ENCODE results near the gene EVI5L. TPM values are rescaled to one million over a fixed set of nuclear protein-coding genes. Genes with fewer than 3 reads are reported as not detected.

The EVI5L gene
- total and polyA plus RNA-seq, 2 of the 4 experiments (the other 2 are of a cell fraction), result 12.7 to 14.6 TPM

GRCh38 chr19:7895565-7895964 lies 65.5 kb downstream of the EVI5L start:
- peaks cover 0 to 24% of the 10 kb centered on the region in 2 experiments; a peak in 1 of 4 replicates for H3K79me1 ChIP-seq (ENCODE audit: low read depth in 1 of 2, low read length in 2 of 2)
- no peak overlapping the region for H4K5ac ChIP-seq (ENCODE audit: low read depth, low read length)
- H2BK5ac ChIP-seq (ENCODE audit: low read depth, low read length, poor library complexity, severe bottlenecking), result no peak overlapping the region
- dilution Hi-C loops (cut with HindIII; ENCODE audit: low sequenced_read_pairs, unreplicated experiment) (no loop called here), intact Hi-C loops (cut with micrococcal nuclease) (no loop called here), in situ Hi-C loops (cut with MboI; ENCODE audit: low sequenced_read_pairs) (no loop called here)
- no peak overlapping the region for H3K14ac ChIP-seq (replicated peaks; ENCODE audit: low read depth, low read length)
- no peak overlapping the region for H2AK9ac ChIP-seq (replicated peaks; ENCODE audit: low read depth, low read length, poor library complexity)
- H3K4me1 ChIP-seq (ENCODE audit: control insufficient read depth, insufficient read depth, low read length), result 0 out of 2 replicates have a peak, but pooled peaks cover 2% of the 10 kb centered on the region
- H3K56ac ChIP-seq (ENCODE audit: extremely low read depth, insufficient read depth, low read length), result no peak overlapping the region
- no peak overlapping the region for H2BK15ac ChIP-seq (ENCODE audit: low read depth, low read length)
- H3K4ac ChIP-seq (ENCODE audit: low read depth, low read length), result no peak overlapping the region
- H3K27me3 ChIP-seq (ENCODE audit: control insufficient read depth, insufficient read depth, low read length), result no peaks in the 10 kb centered on the region
- no peak overlapping the region for H2BK120ac ChIP-seq (ENCODE audit: low read depth, low read length)
- H2AFZ ChIP-seq (replicated peaks; ENCODE audit: low read length, poor library complexity), result no peak overlapping the region
- H3K36me3 ChIP-seq (ENCODE audit: control insufficient read depth, insufficient read depth, low read length), result peaks cover 16% of the 10 kb centered on the region
- ChIA-PET POLR2A (ENCODE audit: unreplicated experiment) (no interaction called here), CTCF (no interaction called here)
- WGBS, 2 experiments (ENCODE audit: extremely low coverage in 2 of 2, insufficient read length in 1 of 2), result 91% methylated on average over 4 of the region's 13 CpGs; no CpG with 5 or more reads in 1 of the 2 experiments
- H3K23ac ChIP-seq (ENCODE audit: low read depth, low read length), result no peak overlapping the region
- no peak overlapping the region for H2BK20ac ChIP-seq (ENCODE audit: low read depth, low read length)
- no peaks in the 10 kb centered on the region for H4K20me1 ChIP-seq (ENCODE audit: insufficient read depth, low read length)
- no peak overlapping the region for H3K4me2 ChIP-seq (ENCODE audit: low read depth, low read length)
- no peak overlapping the region for H3K27ac ChIP-seq (ENCODE audit: insufficient read depth, low read length)
- H3K18ac ChIP-seq (ENCODE audit: low read depth, low read length), result no peak overlapping the region
- no peak for TF ChIP-seq FOS (IDR thresholded peaks at IDR 0.05; ENCODE audit: low read depth, low read length)
- TF ChIP-seq MXI1 (IDR thresholded peaks at IDR 0.05; ENCODE audit: borderline replicate concordance, low read depth, low read length), result no peak
- no peak for TF ChIP-seq NFE2L2 (IDR thresholded peaks at IDR 0.05; ENCODE audit: low read depth, low read length)
- TF ChIP-seq CEBPB (IDR thresholded peaks at IDR 0.05; ENCODE audit: low read depth, low read length), result no peak
- no peak for TF ChIP-seq SMC3 (IDR thresholded peaks at IDR 0.05; ENCODE audit: low read depth, low read length)
- no peak for TF ChIP-seq CHD1 (IDR thresholded peaks at IDR 0.05; ENCODE audit: low read depth, low read length)
- TF ChIP-seq ELK1 (IDR thresholded peaks at IDR 0.05; ENCODE audit: borderline replicate concordance, low read depth, low read length), result no peak
- no peak for TF ChIP-seq MAZ (IDR thresholded peaks at IDR 0.05; ENCODE audit: borderline replicate concordance, low read depth, low read length)
- TF ChIP-seq MAFK (IDR thresholded peaks at IDR 0.05; ENCODE audit: low read depth, low read length), result no peak
- H4K8ac ChIP-seq (ENCODE audit: low read depth in 2 of 2, low read length in 2 of 2), result no peak overlapping the region
- no peak overlapping the region for H3K4me3 ChIP-seq (ENCODE audit: insufficient read depth, low read depth, low read length)
- H3K9ac ChIP-seq (ENCODE audit: low read depth, low read length), result no peak overlapping the region
- ATAC-seq (ENCODE audit: low read depth), result no peak
- H3K9me1 ChIP-seq (ENCODE audit: insufficient read depth, low read length), result 0 out of 2 replicates have a peak, but pooled peaks cover 2% of the 10 kb centered on the region
- no peak overlapping the region for H4K91ac ChIP-seq (ENCODE audit: insufficient read depth, low read depth, low read length)
- H2AK5ac ChIP-seq (ENCODE audit: low read depth, low read length), result no peak overlapping the region
- no peak for DNase-seq
- BruUV-seq (replicated peaks), result no TSS peak
- no peaks in the 10 kb centered on the region for H3K9me3 ChIP-seq (ENCODE audit: control insufficient read depth, insufficient read depth, low read length)
